CD4-positive, alpha-beta T cell (primary cell): ENCODE data around the gene PPEF1. TPM values are rescaled to one million over a fixed set of nuclear protein-coding genes. Genes with fewer than 3 reads are reported as not detected.
A peak's percentile ranks its signal among the peaks of the same experiment; 100 is the strongest.

Source experiments
- ATAC-seq: fragments of 200-7000 bp; cut with Tn5 transposase; one replicate; pipeline ENCODE4 v1.10.0; 2022; ENCODE audit warnings: mild to moderate bottlenecking; ENCODE audit not compliant: poor library complexity
- CTCF ChIA-PET: fragments of 350-600 bp; sonication (Branson Sonifier 250); formaldehyde crosslinking; loops from one replicate; lab custom pipeline; 2021; ENCODE audit warnings: antibody characterized with exemption, inconsistent platforms; lab: Charles Lee
- POLR2A ChIA-PET: fragments of 350-600 bp; sonication (Branson Sonifier 250); formaldehyde crosslinking; loops from one replicate; lab custom pipeline; 2021; ENCODE audit warnings: antibody characterized with exemption, inconsistent platforms; lab: Charles Lee
- DNase-seq, 14 experiments: peaks; one replicate each; pipeline ENCODE4 v3.0.0-alpha.2; 2013 to 2020; ENCODE audit warnings: mixed read lengths in 2 of 14
- H3K27ac ChIP-seq, 2 donors: one replicate each; pipeline versions ENCODE4 v1.5.1 to v1.7.0; 2013; ENCODE audit warnings: low read length in 2 of 2, low read depth in 1 of 2, mild to moderate bottlenecking in 1 of 2
- H3K27me3 ChIP-seq, 2 experiments: 1 replicate in 1 of 2; 2 replicates in 1 of 2; pipeline versions ENCODE4 v1.6.1 to v1.7.0; 2013; ENCODE audit warnings: low read length in 2 of 2, control low read depth in 1 of 2, mild to moderate bottlenecking in 1 of 2, moderate library complexity in 1 of 2; ENCODE audit not compliant: insufficient read depth in 2 of 2, control insufficient read depth in 1 of 2
- H3K36me3 ChIP-seq: one replicate; pipeline ENCODE4 v1.6.1; 2013; ENCODE audit warnings: low read length, control low read depth; ENCODE audit not compliant: insufficient read depth
- H3K4me1 ChIP-seq: one replicate; pipeline ENCODE4 v1.6.1; 2013; ENCODE audit warnings: low read length, control low read depth; ENCODE audit not compliant: insufficient read depth
- H3K4me3 ChIP-seq: one replicate; pipeline ENCODE4 v1.5.1; 2013; ENCODE audit warnings: mild to moderate bottlenecking, low read length, moderate library complexity
- H3K9me3 ChIP-seq, 2 experiments: 1 replicate in 1 of 2; 2 replicates in 1 of 2; pipeline versions ENCODE4 v1.6.1 to v1.7.0; 2013; ENCODE audit warnings: low read length in 2 of 2, mild to moderate bottlenecking in 2 of 2, control low read depth in 1 of 2, moderate library complexity in 1 of 2; ENCODE audit not compliant: control insufficient read depth in 1 of 2, insufficient read depth in 1 of 2
- H3K27ac Mint-ChIP-seq: one replicate; pipeline ENCODE4 v1.8.0; 2020; ENCODE audit warnings: mixed read lengths
- H3K27me3 Mint-ChIP-seq: one replicate; pipeline ENCODE4 v1.8.0; 2021; ENCODE audit warnings: mixed read lengths
- H3K36me3 Mint-ChIP-seq: one replicate; pipeline ENCODE4 v1.8.0; 2021; ENCODE audit warnings: low read depth, mixed read lengths
- H3K4me1 Mint-ChIP-seq: one replicate; pipeline ENCODE4 v1.8.0; 2021; ENCODE audit warnings: low read depth, mixed read lengths
- H3K4me3 Mint-ChIP-seq: one replicate; pipeline ENCODE4 v1.8.0; 2020; ENCODE audit warnings: mild to moderate bottlenecking, mixed read lengths
- H3K9me3 Mint-ChIP-seq: one replicate; pipeline ENCODE4 v1.8.0; 2020; ENCODE audit warnings: mixed read lengths
- CTCF ChIP-seq: fragments of 200-600 bp; IDR thresholded peaks from one replicate; pipeline ENCODE4 v1.8.0; 2022; ENCODE audit warnings: antibody characterized with exemption, mild to moderate bottlenecking
- intact Hi-C, 2 experiments: fragments of 100-400 bp; cut with DNase I in 1 of 2; cut with micrococcal nuclease in 1 of 2; formaldehyde crosslinking; loops; one replicate each; pipeline versions ENCODE4 v1.15.1 to v1.9.0; 2023 to 2025; cut with DNase I, micrococcal nuclease
- total RNA-seq, 174 experiments: library from RNA in 2 of 174; stranded (reverse) in 2 of 174; gene quantifications; one replicate each; pipeline ENCODE4 v1.2.3 and lab custom pipeline; 2021 to 2026

Gene PPEF1
- total RNA-seq, 2 experiments from 2014 or later, result 0.34 TPM; not detected in 1

- ChIA-PET CTCF (no interaction called here), POLR2A (interaction anchor here (0.9 kb wide), 1 partner anchor 129 kb away, joined by 3 read pairs; no protein-coding TSS in a partner anchor)
- Histone ChIP-seq H3K27ac (no peak overlapping the region), H3K4me3 (no peak overlapping the region), H3K36me3 (no peaks in the 10 kb centered on the region), H3K9me3 (no peaks in the 10 kb centered on the region), H3K27me3 (no peaks in the 10 kb centered on the region), H3K4me1 (peaks cover 6% of the 10 kb centered on the region)
- peak overlapping the region; percentile 44 for H3K27ac Mint-ChIP-seq
- intact Hi-C loops, result no loop called here
- peaks cover 48% of the 10 kb centered on the region for H3K4me1 Mint-ChIP-seq
- peak in 1 of 14 experiments; percentile 1 for DNase-seq
- no peaks in the 10 kb centered on the region for H3K27me3 Mint-ChIP-seq
- no peaks in the 10 kb centered on the region for H3K9me3 Mint-ChIP-seq
- no peak for ATAC-seq
- H3K36me3 Mint-ChIP-seq, result no peaks in the 10 kb centered on the region
- peak overlapping the region; percentile 35 for H3K4me3 Mint-ChIP-seq
- TF ChIP-seq CTCF, result no peak
These were observed 148.6 kb downstream of the PPEF1 start for GRCh38 chrX:18855919-18856644.

DNA sequence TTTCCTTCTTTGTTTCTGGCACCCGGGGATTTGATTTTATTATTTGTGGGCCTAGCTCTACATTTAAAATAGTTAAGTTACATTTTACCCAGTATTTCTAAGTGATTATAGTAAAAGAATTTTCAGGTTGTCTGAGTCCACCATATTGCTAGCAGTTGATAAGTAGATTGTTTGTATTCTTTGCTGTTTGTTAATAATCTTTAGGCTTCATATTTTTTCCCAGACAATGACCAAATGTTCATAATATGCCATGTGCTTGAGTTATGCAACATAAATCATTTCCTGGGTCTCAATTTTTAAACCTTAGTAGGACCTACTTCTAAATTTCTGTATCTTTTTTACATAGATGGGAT lies 149.2 kb downstream of the PPEF1 start:
- ATAC-seq (no peak), DNase-seq (no peak)
- Histone ChIP-seq H3K9me3 (no peaks in the 10 kb centered on the region), H3K4me1 (peaks cover 6% of the 10 kb centered on the region), H3K27ac (no peak overlapping the region), H3K36me3 (no peaks in the 10 kb centered on the region), H3K27me3 (no peaks in the 10 kb centered on the region), H3K4me3 (no peak overlapping the region)
- H3K36me3 Mint-ChIP-seq, result no peaks in the 10 kb centered on the region
- H3K27me3 Mint-ChIP-seq, result no peaks in the 10 kb centered on the region
- peak overlapping the region; percentile 44 for H3K27ac Mint-ChIP-seq
- no peak for TF ChIP-seq CTCF
- ChIA-PET CTCF (no interaction called here), POLR2A (no interaction called here)
- H3K4me3 Mint-ChIP-seq, result peak overlapping the region; percentile 35
- intact Hi-C loops, result no loop called here
- H3K4me1 Mint-ChIP-seq, result peaks cover 48% of the 10 kb centered on the region
- no peaks in the 10 kb centered on the region for H3K9me3 Mint-ChIP-seq

GRCh38 chrX:18861511-18861910 lies 154.1 kb downstream of the PPEF1 start:
- TF ChIP-seq CTCF, result no peak
- Mint-ChIP-seq H3K4me1 (peaks cover 9% of the 10 kb centered on the region), H3K36me3 (no peaks in the 10 kb centered on the region), H3K27me3 (no peaks in the 10 kb centered on the region), H3K4me3 (no peak overlapping the region), H3K9me3 (no peaks in the 10 kb centered on the region), H3K27ac (no peak overlapping the region)
- no peaks in the 10 kb centered on the region for H3K27me3 ChIP-seq
- intact Hi-C loops, result no loop called here
- no peak overlapping the region for H3K27ac ChIP-seq
- H3K9me3 ChIP-seq, result no peaks in the 10 kb centered on the region
- ChIA-PET CTCF (no interaction called here), POLR2A (no interaction called here)
- H3K36me3 ChIP-seq, result no peaks in the 10 kb centered on the region
- no peak for ATAC-seq
- no peak overlapping the region for H3K4me3 ChIP-seq
- no peaks in the 10 kb centered on the region for H3K4me1 ChIP-seq
- DNase-seq, result no peak
